ENCODE results near the gene FLACC1.

The FLACC1 gene

DNA sequence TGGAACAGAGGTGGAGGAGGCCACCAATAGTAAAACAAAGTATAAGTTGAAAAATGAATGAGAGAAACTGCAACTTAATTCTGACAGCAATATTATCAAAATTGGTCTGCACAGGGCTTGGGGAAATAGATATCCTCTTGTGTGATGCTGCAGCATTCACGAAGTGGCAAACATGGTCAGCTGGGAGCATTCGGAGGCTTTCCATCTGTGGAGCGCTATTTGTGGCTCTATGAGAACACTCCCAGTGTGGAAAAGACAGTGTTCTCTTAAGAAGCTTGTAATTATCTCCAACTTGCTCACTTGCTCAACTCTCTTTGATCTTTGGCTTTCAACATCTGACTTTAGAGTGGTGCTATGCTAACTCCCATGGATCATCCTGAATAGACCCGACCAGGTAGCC, 3.1 kb upstream of the FLACC1 start:
- Histone ChIP-seq H3K36me3 (replicated peaks; ENCODE audit: insufficient read depth, low read length) (no peaks in the 10 kb centered on the region), H2AFZ (ENCODE audit: low read length) (no peak overlapping the region), H3K27me3 (replicated peaks; ENCODE audit: insufficient read depth, low read length) (no peaks in the 10 kb centered on the region), H3K9me2 (replicated peaks; ENCODE audit: insufficient read depth, low read length) (no peaks in the 10 kb centered on the region), H3K4me1 (ENCODE audit: low read length) (0 out of 2 replicates have a peak, but pooled peaks cover 4% of the 10 kb centered on the region), H3K79me2 (ENCODE audit: low read length) (no peaks in the 10 kb centered on the region), H3K27ac (ENCODE audit: low read length) (no peak overlapping the region), H4K20me1 (ENCODE audit: insufficient read depth, low read length) (no peaks in the 10 kb centered on the region), H3K4me3 (ENCODE audit: low read length) (no peak overlapping the region), H3K4me2 (ENCODE audit: low read depth, low read length) (no peak overlapping the region), H3K9ac (ENCODE audit: low read length) (no peak overlapping the region), H3F3A (ENCODE audit: insufficient read depth, low read length) (no peaks in the 10 kb centered on the region), H3K9me3 (replicated peaks; ENCODE audit: insufficient read depth, low read length) (no peaks in the 10 kb centered on the region)
- no peak for TF ChIP-seq EZH2 (optimal IDR thresholded peaks at IDR 0.05; ENCODE audit: low read depth, low read length)
- TF ChIP-seq, protein P1, sequence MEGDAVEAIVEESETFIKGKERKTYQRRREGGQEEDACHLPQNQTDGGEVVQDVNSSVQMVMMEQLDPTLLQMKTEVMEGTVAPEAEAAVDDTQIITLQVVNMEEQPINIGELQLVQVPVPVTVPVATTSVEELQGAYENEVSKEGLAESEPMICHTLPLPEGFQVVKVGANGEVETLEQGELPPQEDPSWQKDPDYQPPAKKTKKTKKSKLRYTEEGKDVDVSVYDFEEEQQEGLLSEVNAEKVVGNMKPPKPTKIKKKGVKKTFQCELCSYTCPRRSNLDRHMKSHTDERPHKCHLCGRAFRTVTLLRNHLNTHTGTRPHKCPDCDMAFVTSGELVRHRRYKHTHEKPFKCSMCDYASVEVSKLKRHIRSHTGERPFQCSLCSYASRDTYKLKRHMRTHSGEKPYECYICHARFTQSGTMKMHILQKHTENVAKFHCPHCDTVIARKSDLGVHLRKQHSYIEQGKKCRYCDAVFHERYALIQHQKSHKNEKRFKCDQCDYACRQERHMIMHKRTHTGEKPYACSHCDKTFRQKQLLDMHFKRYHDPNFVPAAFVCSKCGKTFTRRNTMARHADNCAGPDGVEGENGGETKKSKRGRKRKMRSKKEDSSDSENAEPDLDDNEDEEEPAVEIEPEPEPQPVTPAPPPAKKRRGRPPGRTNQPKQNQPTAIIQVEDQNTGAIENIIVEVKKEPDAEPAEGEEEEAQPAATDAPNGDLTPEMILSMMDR (IDR thresholded peaks at IDR 0.05; ENCODE audit: low read length) = no peak
- TF ChIP-seq EZH2phosphoT487 (IDR thresholded peaks at IDR 0.05; ENCODE audit: low read length) = no peak
- DNase-seq = no peak

DNA sequence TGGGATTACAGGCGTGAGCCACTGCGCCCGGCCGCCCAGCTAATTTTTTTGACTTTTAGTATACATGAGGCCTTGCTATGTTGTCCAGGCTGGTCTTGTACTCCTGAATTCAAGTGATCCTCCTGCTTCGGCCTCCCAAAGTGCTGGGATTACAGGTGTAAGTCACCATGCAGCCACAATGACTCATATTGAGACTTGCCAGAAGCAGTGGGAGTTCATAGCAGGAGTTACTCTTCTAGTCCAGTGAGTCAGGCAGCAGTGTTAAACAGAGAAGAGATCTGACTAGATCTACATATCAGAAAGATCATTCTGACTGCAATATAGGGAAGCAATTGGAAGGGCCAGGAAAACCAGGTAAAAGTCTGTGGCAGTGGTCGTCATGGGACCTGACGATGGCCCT, 1.5 kb upstream of the FLACC1 start:
- Histone ChIP-seq H3K79me2 (ENCODE audit: low read length) (no peaks in the 10 kb centered on the region), H3K27me3 (replicated peaks; ENCODE audit: insufficient read depth, low read length) (no peaks in the 10 kb centered on the region), H3K4me1 (ENCODE audit: low read length) (0 out of 2 replicates have a peak, but pooled peaks cover 4% of the 10 kb centered on the region), H4K20me1 (ENCODE audit: insufficient read depth, low read length) (no peaks in the 10 kb centered on the region), H3K9me2 (replicated peaks; ENCODE audit: insufficient read depth, low read length) (no peaks in the 10 kb centered on the region), H3K36me3 (replicated peaks; ENCODE audit: insufficient read depth, low read length) (no peaks in the 10 kb centered on the region), H3K9ac (ENCODE audit: low read length) (no peak overlapping the region), H3K4me2 (ENCODE audit: low read depth, low read length) (no peak overlapping the region), H2AFZ (ENCODE audit: low read length) (no peak overlapping the region), H3K9me3 (replicated peaks; ENCODE audit: insufficient read depth, low read length) (no peaks in the 10 kb centered on the region), H3K4me3 (ENCODE audit: low read length) (no peak overlapping the region), H3K27ac (ENCODE audit: low read length) (no peak overlapping the region), H3F3A (ENCODE audit: insufficient read depth, low read length) (no peaks in the 10 kb centered on the region)
- no peak for DNase-seq
- TF ChIP-seq EZH2 (optimal IDR thresholded peaks at IDR 0.05; ENCODE audit: low read depth, low read length) (no peak), EZH2phosphoT487 (IDR thresholded peaks at IDR 0.05; ENCODE audit: low read length) (no peak)
- TF ChIP-seq, protein P1 (IDR thresholded peaks at IDR 0.05; ENCODE audit: low read length) = no peak

DNA sequence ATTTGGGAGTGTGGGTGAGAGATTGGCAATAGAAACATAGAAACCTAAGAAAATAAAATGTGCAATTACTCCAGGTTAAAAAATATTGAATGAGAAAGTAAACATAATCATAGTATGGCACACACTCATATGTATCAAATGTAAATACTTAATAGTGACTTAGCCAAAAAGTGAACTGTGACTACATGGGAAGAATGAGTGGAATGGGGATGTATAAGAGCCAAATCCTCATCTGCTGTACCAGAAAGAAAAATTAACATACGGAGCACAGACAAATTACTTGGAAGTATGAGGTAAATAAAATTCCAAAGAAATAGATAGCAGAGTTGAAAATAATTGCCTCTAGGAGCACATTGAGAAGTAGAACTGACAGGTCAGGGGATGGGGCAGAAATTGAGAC, 4.0 kb downstream of the FLACC1 start:
- Histone ChIP-seq H3K9ac (ENCODE audit: low read length) (no peak overlapping the region), H3K36me3 (replicated peaks; ENCODE audit: insufficient read depth, low read length) (no peaks in the 10 kb centered on the region), H3K9me3 (replicated peaks; ENCODE audit: insufficient read depth, low read length) (no peaks in the 10 kb centered on the region), H3K27me3 (replicated peaks; ENCODE audit: insufficient read depth, low read length) (no peaks in the 10 kb centered on the region), H3F3A (ENCODE audit: insufficient read depth, low read length) (no peaks in the 10 kb centered on the region), H3K4me2 (ENCODE audit: low read depth, low read length) (no peak overlapping the region), H3K79me2 (ENCODE audit: low read length) (no peaks in the 10 kb centered on the region), H4K20me1 (ENCODE audit: insufficient read depth, low read length) (no peaks in the 10 kb centered on the region), H2AFZ (ENCODE audit: low read length) (no peak overlapping the region), H3K27ac (ENCODE audit: low read length) (no peak overlapping the region), H3K4me3 (ENCODE audit: low read length) (no peak overlapping the region), H3K4me1 (ENCODE audit: low read length) (no peaks in the 10 kb centered on the region), H3K9me2 (replicated peaks; ENCODE audit: insufficient read depth, low read length) (no peaks in the 10 kb centered on the region)
- TF ChIP-seq EZH2phosphoT487 (IDR thresholded peaks at IDR 0.05; ENCODE audit: low read length) = no peak
- TF ChIP-seq, protein P1 (IDR thresholded peaks at IDR 0.05; ENCODE audit: low read length) = no peak
- TF ChIP-seq EZH2 (optimal IDR thresholded peaks at IDR 0.05; ENCODE audit: low read depth, low read length) = no peak
- no peak for DNase-seq

Measured in MM.1S (cell line).